CD14-positive monocyte (primary cell): ENCODE data around the gene VWA1. TPM values are rescaled to one million over a fixed set of nuclear protein-coding genes. Genes with fewer than 3 reads are reported as not detected.

ENCODE experiments used
- DNase-seq, 3 donors: peaks; one replicate each; pipeline ENCODE4 v3.0.0-alpha.2; 2011 to 2022
- H2AFZ ChIP-seq: 2 replicates; pipeline ENCODE4 v1.6.0; 2012; ENCODE audit warnings: mild to moderate bottlenecking, low read depth, low read length, inconsistent platforms; ENCODE audit not compliant: insufficient read depth, poor library complexity, severe bottlenecking
- H3K27ac ChIP-seq, 2 donors: 1 replicate in 1 of 2; 2 replicates in 1 of 2; pipeline ENCODE4 v1.5.1; 2012 to 2013; ENCODE audit warnings: low read length in 2 of 2, control low read depth in 1 of 2, inconsistent platforms in 1 of 2, low read depth in 1 of 2, mild to moderate bottlenecking in 1 of 2
- H3K27me3 ChIP-seq, 2 donors: one replicate each; pipeline versions ENCODE4 v1.6.0 to v1.6.1; 2011 to 2013; ENCODE audit warnings: low read length in 2 of 2; ENCODE audit not compliant: control insufficient read depth in 2 of 2, insufficient read depth in 2 of 2
- H3K36me3 ChIP-seq, 2 donors: replicated peaks in 1 of 2; 1 replicate in 1 of 2; 2 replicates in 1 of 2; pipeline versions ENCODE4 v1.5.1 to v1.6.1; 2012 to 2013; ENCODE audit warnings: low read length in 2 of 2, control low read depth in 1 of 2, inconsistent platforms in 1 of 2, mild to moderate bottlenecking in 1 of 2; ENCODE audit not compliant: insufficient read depth in 2 of 2, control insufficient read depth in 1 of 2
- H3K4me1 ChIP-seq, 2 donors: 1 replicate in 1 of 2; 2 replicates in 1 of 2; pipeline versions ENCODE4 v1.5.1 to v1.6.1; 2012 to 2013; ENCODE audit warnings: low read length in 2 of 2, control low read depth in 1 of 2, inconsistent platforms in 1 of 2, mild to moderate bottlenecking in 1 of 2, moderate library complexity in 1 of 2; ENCODE audit not compliant: insufficient read depth in 2 of 2, control insufficient read depth in 1 of 2
- H3K4me2 ChIP-seq: replicated peaks from 2 replicates; pipeline ENCODE3; 2012; ENCODE audit warnings: low read length, moderate library complexity, mild to moderate bottlenecking; ENCODE audit not compliant: poor library complexity, severe bottlenecking; ENCODE audit errors: extremely low read depth
- H3K4me3 ChIP-seq, 3 experiments: fragments of 200-600 bp in 1 of 3; sonication (generic) in 1 of 3; replicated peaks in 1 of 3; 1 replicate in 2 of 3; 2 replicates in 1 of 3; pipeline ENCODE4 v1.5.1; 2011 to 2013; ENCODE audit warnings: low read length in 3 of 3, mild to moderate bottlenecking in 3 of 3, control low read depth in 2 of 3, low read depth in 2 of 3, inconsistent platforms in 1 of 3, moderate library complexity in 1 of 3
- H3K79me2 ChIP-seq: 2 replicates; pipeline ENCODE4 v1.6.0; 2012; ENCODE audit warnings: mild to moderate bottlenecking, control low read depth, inconsistent platforms, low read length, moderate library complexity; ENCODE audit not compliant: insufficient read depth
- H3K9ac ChIP-seq: 2 replicates; pipeline ENCODE4 v1.6.0; 2017; ENCODE audit warnings: low read length, mild to moderate bottlenecking; ENCODE audit not compliant: insufficient read depth, poor library complexity, severe bottlenecking
- H3K9me3 ChIP-seq, 2 donors: replicated peaks in 1 of 2; 1 replicate in 1 of 2; 2 replicates in 1 of 2; pipeline versions ENCODE4 v1.5.1 to v1.6.1; 2012 to 2013; ENCODE audit warnings: low read length in 2 of 2, control low read depth in 1 of 2; ENCODE audit not compliant: control insufficient read depth in 1 of 2, insufficient read depth in 1 of 2
- H4K20me1 ChIP-seq: 2 replicates; pipeline ENCODE4 v1.6.0; 2012; ENCODE audit warnings: mild to moderate bottlenecking, low read length, control low read depth, moderate library complexity; ENCODE audit not compliant: insufficient read depth
- H3K27ac Mint-ChIP-seq, 7 donors: one replicate each; pipeline ENCODE4 v1.8.0; 2020; ENCODE audit warnings: mild to moderate bottlenecking in 7 of 7, mixed read lengths in 7 of 7, moderate library complexity in 6 of 7, inconsistent platforms in 2 of 7
- H3K27me3 Mint-ChIP-seq, 3 donors: one replicate each; pipeline ENCODE4 v1.8.0; 2021 to 2022; ENCODE audit warnings: low read depth in 3 of 3, mild to moderate bottlenecking in 3 of 3, mixed read lengths in 3 of 3, moderate library complexity in 3 of 3, inconsistent platforms in 1 of 3
- H3K36me3 Mint-ChIP-seq, 2 donors: one replicate each; pipeline ENCODE4 v1.8.0; 2020; ENCODE audit warnings: mixed read lengths in 2 of 2, inconsistent platforms in 1 of 2, mild to moderate bottlenecking in 1 of 2
- H3K4me1 Mint-ChIP-seq: one replicate; pipeline ENCODE4 v1.8.0; 2020; ENCODE audit warnings: mild to moderate bottlenecking, mixed read lengths
- H3K4me3 Mint-ChIP-seq, 2 donors: one replicate each; pipeline ENCODE4 v1.8.0; 2020; ENCODE audit warnings: mild to moderate bottlenecking in 2 of 2, mixed read lengths in 2 of 2, moderate library complexity in 1 of 2
- H3K9me3 Mint-ChIP-seq, 7 donors: one replicate each; pipeline ENCODE4 v1.8.0; 2020 to 2022; ENCODE audit warnings: mixed read lengths in 7 of 7, mild to moderate bottlenecking in 6 of 7, moderate library complexity in 6 of 7, inconsistent platforms in 2 of 7
- CTCF ChIP-seq: fragments of 200-600 bp; IDR thresholded peaks from one replicate; pipeline ENCODE4 v1.8.0; 2022; ENCODE audit warnings: antibody characterized with exemption, mild to moderate bottlenecking
- WGBS: methylation state at CpG from one replicate; pipeline ENCODE4 v1.1.5; 2013; ENCODE audit warnings: missing lambda C conversion rate; ENCODE audit not compliant: insufficient coverage; 5-methylcytosine and 5-hydroxymethylcytosine counted together
- intact Hi-C, 2 donors: fragments of 100-400 bp; cut with micrococcal nuclease; formaldehyde crosslinking; loops; one replicate each; pipeline versions ENCODE4 v1.15.0 to v1.15.1; 2023
- polyA plus RNA-seq, 3 donors: library from polyadenylated mRNA; depleted of rRNA in 1 of 3; unstranded in 2 of 3; stranded (reverse) in 1 of 3; fragments of 300-500 nt in 2 of 3; fragments of >200 nt in 1 of 3; fragmentation: Illumina TruSeq in 2 of 3; gene quantifications; 1 replicate in 2 of 3; 2 replicates in 1 of 3; pipeline ENCODE4 v1.2.3, GENCODE V29; 2012 to 2021

Gene VWA1
- polyA plus RNA-seq, 3 donors = not detected

GRCh38 chr1:1398677-1399186 lies 36.8 kb upstream of the VWA1 start:
- Mint-ChIP-seq H3K27ac (peak overlapping the region; percentile 83 to 92 (median 87)), H3K9me3 (no peaks in the 10 kb centered on the region), H3K4me3 (peak overlapping the region; percentile 89 to 90), H3K36me3 (peaks cover 51 to 73% of the 10 kb centered on the region in 2 donors), H3K27me3 (no peaks in the 10 kb centered on the region), H3K4me1 (peaks cover 32% of the 10 kb centered on the region)
- Histone ChIP-seq H3K9me3 (no peaks in the 10 kb centered on the region), H3K27ac (peak overlapping the region; percentile 32 to 82), H3K79me2 (peaks cover 77% of the 10 kb centered on the region), H2AFZ (peak overlapping the region; percentile 93), H3K27me3 (no peaks in the 10 kb centered on the region), H3K4me3 (peak overlapping the region; percentile 72 to 87 (median 83)), H3K9ac (peak overlapping the region; percentile 97), H4K20me1 (peaks cover 43% of the 10 kb centered on the region), H3K4me1 (peaks cover 24 to 31% of the 10 kb centered on the region in 2 donors), H3K4me2 (peak overlapping the region; percentile 88), H3K36me3 (peaks cover 54 to 67% of the 10 kb centered on the region in 2 donors)
- under 1% methylated on average over 46 of the region's 54 CpGs for WGBS
- intact Hi-C loops = loop anchor here in 1 of 2 donors (1.0 kb wide), 1 partner anchor 8 kb away; no protein-coding TSS in a partner anchor
- no peak for TF ChIP-seq CTCF
- DNase-seq = peak in 1 of 3 donors; percentile 19

GRCh38 chr1:1399187-1399871 lies 36.2 kb upstream of the VWA1 start, which contains the start of gene CCNL2:
CCNL2 (minus strand) TSS chr1:1399335; CDS start chr1:1399306, 29 bp downstream.
- Mint-ChIP-seq H3K27me3 (no peaks in the 10 kb centered on the region), H3K36me3 (peaks cover 48 to 73% of the 10 kb centered on the region in 2 donors), H3K27ac (peak within 1 kb of the TSS; percentile 87 to 95 (median 91)), H3K9me3 (no peaks in the 10 kb centered on the region), H3K4me1 (peaks cover 32% of the 10 kb centered on the region), H3K4me3 (peak within 1 kb of the TSS; percentile 89 to 93)
- H3K27ac ChIP-seq = peak within 1 kb of the TSS; percentile 82
- no peaks in the 10 kb centered on the region for H3K27me3 ChIP-seq
- TF ChIP-seq CTCF = peak; percentile 67
- H3K79me2 ChIP-seq = peaks cover 72% of the 10 kb centered on the region
- H3K9me3 ChIP-seq = no peaks in the 10 kb centered on the region
- H4K20me1 ChIP-seq = peaks cover 37% of the 10 kb centered on the region
- peaks cover 24 to 31% of the 10 kb centered on the region in 2 donors for H3K4me1 ChIP-seq
- under 1% methylated on average over 81 of the region's 86 CpGs for WGBS
- peak within 1 kb of the TSS; percentile 88 for H3K4me2 ChIP-seq
- peak within 1 kb of the TSS; percentile 93 for H2AFZ ChIP-seq
- intact Hi-C loops = no loop called here
- peaks cover 50 to 66% of the 10 kb centered on the region in 2 donors for H3K36me3 ChIP-seq
- H3K4me3 ChIP-seq = peak within 1 kb of the TSS; percentile 72 to 99 (median 87)
- DNase-seq = peak; percentile 98 to 99 (median 98)
- peak within 1 kb of the TSS; percentile 97 for H3K9ac ChIP-seq
